HG02763 (cell line): ENCODE results near the gene TGFBR2.
"Not testable (repeated sequence)": the region's sequence is repeated elsewhere in the genome, so short reads cannot be mapped to it uniquely, and the experiment has no call there.

Experiments
- ATAC-seq: cut with Tn5 transposase; IDR thresholded peaks from one replicate; pipeline ENCODE4 v1.9.1; 2021; ENCODE audit warnings: mild to moderate bottlenecking, moderate library complexity; ENCODE audit not compliant: unreplicated experiment

Gene TGFBR2

DNA sequence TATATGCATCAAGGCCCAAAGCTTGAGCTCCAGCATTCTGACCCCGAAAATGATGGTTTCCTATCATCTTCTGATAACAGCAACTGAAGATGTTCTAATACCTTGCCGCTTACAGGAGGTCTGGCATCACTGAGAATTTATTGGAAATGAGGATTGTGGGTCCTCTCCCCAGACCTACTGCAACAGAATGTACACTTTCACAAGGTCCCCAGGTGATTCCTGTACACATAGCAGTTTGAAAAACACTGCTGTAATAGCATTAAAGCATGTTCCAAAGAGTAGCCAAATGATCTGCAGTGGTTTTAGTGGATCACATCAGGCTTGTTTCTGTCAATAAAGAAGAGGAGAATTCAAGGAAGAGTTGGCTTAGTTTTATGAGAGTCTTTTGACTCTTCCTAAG is 11.3 kb downstream of the TGFBR2 start:
- ATAC-seq, result no peak

DNA sequence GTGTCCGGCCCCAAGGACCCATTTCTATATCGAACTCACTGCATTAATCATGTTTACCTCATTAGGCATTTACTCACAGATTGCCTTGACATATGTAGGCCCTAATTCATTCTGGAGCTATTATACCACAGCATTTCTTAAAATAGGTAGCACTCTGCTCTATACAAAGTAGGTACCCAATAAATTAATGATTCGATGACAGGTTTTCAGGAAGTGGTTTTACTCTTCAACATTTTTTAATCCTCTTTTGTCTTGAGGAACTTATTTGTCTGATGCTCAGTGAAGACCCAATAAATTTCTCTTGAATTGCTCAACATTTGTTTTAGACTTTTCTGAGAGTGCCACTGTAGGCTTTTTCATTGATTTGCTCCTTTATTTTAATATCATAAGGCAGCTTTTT is 12.1 kb downstream of the TGFBR2 start:
- ATAC-seq, result no peak

DNA sequence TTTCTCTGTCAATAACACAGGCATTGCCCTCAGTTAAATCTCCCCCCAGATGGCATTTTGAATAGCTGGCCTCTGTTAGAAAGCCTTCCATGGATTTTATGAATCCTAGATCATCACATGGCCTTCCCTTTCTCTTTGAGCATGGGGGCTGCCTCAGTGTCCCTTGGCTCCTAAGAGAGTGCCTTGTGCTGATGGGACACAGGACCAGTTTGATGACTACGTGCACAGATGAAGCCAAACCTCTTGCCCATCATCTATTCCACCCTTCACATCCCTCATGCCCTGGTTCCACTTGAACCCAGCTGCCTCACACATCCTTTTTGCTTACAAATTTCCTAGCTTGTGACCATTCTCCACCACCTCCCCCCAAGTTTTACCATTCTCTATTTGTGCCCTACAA is 12.9 kb downstream of the TGFBR2 start:
- no peak for ATAC-seq

GRCh38 chr3:30620402-30621360 is 14.3 kb downstream of the TGFBR2 start:
- ATAC-seq, result no peak

DNA sequence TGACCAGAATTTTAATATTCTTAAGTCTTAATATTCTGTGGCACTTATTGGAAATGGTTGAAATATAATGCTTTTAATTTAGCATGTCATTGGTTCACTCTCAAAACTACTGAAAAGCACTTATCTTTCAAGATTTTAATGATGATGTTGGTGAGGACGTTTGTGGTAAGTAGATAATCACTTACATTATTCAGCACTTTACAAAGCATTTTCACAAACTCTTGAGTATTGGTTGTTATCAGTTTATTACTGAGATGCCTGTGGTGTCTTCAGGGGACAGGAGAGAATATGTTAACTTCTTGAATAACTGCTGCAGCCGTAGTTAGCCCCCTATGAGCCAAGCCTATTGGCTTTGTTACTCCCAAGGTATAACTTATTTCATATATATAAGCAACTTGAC is 15.2 kb downstream of the TGFBR2 start:
- ATAC-seq, result no peak

DNA sequence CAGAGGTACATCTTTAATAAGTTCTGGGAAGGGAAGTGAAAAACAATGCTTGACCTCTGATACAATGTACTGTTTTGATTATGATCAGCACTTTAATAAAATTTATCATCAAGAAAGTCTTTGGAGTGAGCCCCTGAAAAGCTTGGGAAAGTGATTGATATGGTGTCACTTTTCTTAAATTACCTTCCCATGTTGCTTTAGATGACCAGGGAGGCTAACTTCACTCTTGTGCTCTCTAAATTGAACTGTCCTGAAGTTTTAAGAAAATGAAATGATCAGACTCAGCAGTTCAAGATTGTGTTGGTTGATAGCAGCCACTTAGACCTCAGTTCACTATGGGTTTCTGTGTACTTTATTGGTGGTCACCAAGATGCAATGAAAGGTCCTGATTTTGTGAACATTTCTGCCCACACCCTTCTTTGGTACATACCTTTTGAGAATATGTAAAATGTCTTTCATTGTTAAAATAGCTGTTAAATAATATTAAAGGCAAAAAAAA is 15.7 kb downstream of the TGFBR2 start:
- no peak for ATAC-seq

- ATAC-seq, result no peak
These were observed 16.4 kb downstream of the TGFBR2 start for GRCh38 chr3:30622790-30623189.

DNA sequence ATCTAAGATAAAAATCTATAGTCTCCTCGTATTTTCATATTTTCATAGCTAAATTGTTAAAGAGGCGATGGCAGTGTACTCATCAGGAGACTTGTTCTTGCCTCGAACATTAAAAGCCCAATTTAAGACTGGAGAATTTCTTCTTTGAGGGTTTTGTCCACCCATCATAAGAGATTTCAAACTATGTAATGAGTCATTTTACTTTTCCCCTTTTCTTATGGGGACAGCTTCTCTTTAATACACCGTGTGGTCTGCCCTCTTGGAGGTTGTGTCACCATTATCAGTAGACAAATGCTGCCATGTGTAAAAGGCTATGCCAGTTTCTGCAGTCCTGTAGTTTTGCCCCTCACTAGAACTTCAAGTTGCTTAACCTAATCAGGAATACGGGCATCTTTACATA is 16.9 kb downstream of the TGFBR2 start:
- ATAC-seq, result no peak

GRCh38 chr3:30624480-30624879 is 18.1 kb downstream of the TGFBR2 start:
- not testable (repeated sequence) for ATAC-seq

DNA sequence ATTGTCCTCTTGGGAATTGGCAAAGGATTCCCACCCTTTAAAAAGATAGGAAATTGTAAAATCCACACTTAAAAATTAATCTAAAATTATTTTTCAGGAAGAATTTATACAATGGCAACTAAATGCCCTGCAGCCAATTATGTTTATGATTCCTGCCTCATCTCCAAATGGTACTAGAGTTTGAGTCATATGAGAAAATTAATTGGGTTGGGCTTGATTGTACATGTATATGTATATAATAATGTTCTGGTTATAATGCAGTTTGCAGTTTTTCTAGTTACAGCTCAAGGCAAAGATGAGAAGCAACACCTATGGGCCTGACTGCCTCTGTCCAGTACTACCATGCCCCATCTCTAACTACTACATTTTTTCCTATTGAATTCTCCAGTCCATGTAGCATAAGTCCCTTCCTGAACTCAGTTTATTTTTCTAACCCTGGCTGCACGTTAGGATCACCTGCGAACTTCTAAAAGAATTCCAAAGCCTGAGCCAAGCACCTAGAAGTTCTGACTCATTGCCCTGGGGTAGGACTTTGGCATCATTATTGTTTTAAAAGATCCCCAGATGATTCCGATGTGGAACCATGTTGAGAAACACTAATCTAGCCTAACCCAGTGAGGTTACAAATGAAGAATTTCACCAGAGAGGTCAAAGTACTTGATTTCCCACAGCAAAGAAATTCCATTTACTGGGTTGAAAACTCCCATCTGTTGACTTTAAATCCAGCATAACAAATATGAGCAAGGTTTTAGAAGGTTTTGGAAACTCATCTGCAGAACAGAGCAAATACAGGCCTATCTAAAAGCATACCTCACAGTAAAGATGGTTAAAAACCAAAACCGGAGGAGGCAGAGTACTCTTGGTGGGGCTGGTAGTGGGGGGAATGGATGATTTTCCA is 19.4 kb downstream of the TGFBR2 start:
- no peak for ATAC-seq

- no peak for ATAC-seq
These were observed 20.2 kb downstream of the TGFBR2 start for GRCh38 chr3:30626443-30627180.

GRCh38 chr3:30628205-30628900 is 22.0 kb downstream of the TGFBR2 start:
- ATAC-seq, result no peak

DNA sequence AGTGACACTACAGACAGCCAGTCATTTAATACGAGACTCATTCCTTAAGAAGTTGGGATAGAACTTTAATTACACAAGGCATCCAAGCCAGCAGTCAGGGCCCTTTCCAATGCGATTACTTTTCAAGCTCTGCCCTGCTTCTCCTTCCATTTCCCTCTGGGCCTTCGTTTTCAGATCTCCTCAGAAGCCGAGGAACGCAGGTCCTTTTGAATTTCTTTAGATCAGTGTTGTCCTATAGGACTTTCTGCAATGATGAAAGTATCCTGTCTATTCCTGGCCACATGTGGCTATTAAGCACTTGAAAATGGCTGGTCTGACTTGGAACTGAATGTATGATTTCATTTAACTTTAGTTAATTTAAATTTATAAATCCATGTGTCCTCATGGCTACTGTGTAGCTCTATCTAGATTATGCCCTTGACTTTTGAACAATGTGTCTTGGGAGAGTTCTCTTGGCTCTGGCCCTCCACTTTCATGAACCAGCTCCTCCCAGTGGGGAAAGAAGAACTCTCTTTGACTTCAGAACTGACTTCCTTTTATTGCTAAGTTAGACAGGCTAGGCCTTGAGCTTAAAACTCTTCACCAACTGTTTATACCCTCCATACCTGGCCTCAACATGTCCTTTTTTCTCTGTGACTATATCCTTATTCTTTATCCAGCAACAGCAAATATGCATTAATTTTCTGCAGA is 22.6 kb downstream of the TGFBR2 start:
- ATAC-seq, result no peak

- no peak for ATAC-seq
These were observed 23.3 kb downstream of the TGFBR2 start for GRCh38 chr3:30629746-30630145.

GRCh38 chr3:30630238-30631030 is 24.0 kb downstream of the TGFBR2 start:
- ATAC-seq, result no peak

GRCh38 chr3:30631243-30631904 is 25.0 kb downstream of the TGFBR2 start:
- no peak for ATAC-seq

DNA sequence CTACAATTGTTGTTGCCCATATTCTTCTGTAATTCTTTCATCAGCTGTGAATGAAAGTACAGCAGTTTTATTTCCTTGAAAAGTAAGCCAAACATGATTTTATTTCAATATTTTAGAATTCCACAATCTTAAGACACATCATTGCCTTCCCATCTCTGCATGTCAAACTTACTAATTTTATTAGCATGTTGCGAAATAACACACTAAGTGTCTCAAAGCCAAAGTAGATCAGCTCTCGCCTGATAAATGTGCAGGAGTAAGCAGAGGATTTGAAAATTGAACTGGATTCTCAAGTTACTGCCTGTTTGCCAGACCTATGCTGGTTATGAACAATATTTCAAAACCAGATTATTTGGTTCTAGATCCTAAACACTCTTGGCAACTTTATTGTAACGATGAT is 25.7 kb downstream of the TGFBR2 start:
- no peak for ATAC-seq

GRCh38 chr3:30632521-30632920 is 26.1 kb downstream of the TGFBR2 start:
- ATAC-seq, result no peak
